WI38 (cell line): ENCODE measurements around the gene PYGB.
A peak's percentile ranks its signal among the peaks of the same experiment; 100 is the strongest.

Source experiments
- H3K4me3 ChIP-seq: 2 replicates; pipeline ENCODE4 v1.5.1; 2011; ENCODE audit warnings: low read depth, mild to moderate bottlenecking, control low read depth, low read length
- TF ChIP-seq, protein P1 (sequence below): IDR thresholded peaks from 2 replicates; pipeline ENCODE4 v1.5.1; 2012; ENCODE audit warnings: low read depth, mild to moderate bottlenecking, control low read depth, low read length

Gene PYGB

DNA sequence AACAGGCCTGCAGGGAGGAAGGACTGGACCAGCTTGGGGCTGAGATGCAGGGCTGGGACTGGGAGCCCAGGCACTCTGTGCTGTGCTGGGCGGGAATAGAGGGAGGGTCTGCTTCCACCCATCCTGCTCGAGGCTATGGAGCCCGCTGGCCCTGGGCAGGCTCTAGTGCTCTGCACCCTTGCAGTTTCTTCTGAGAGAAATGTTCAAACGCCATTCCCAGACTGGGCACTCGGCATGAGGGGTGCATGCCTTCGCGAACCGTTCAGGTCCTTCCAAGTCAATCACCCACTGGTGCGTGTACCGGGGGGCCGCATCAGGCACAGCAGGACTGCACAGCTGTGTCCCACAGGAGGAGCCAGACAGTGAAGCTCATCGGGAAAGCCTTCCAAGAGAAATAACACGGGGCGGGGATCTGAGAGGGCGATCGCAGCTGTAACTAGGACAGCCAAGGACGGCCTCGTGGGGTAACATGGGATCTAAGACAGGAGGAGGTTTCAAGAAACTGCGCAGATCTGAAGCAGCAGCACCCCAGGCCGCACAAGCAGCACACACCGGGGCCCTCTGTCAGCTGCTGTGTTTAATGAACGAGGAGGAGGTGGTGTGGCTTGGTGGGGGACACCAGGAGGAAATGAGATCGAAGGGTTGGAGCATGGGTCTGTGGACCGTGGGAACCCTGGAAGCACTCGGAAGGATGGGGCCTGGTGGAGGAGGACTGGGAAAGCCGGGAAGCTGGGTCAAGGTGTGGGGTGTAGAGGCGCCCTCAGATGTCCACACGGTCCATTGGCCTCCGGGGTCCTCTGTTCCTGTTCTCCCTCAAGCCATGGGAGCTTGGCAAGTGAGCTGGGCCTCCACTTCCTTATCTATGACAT, 26.1 kb upstream of the PYGB start:
- TF ChIP-seq, protein P1, sequence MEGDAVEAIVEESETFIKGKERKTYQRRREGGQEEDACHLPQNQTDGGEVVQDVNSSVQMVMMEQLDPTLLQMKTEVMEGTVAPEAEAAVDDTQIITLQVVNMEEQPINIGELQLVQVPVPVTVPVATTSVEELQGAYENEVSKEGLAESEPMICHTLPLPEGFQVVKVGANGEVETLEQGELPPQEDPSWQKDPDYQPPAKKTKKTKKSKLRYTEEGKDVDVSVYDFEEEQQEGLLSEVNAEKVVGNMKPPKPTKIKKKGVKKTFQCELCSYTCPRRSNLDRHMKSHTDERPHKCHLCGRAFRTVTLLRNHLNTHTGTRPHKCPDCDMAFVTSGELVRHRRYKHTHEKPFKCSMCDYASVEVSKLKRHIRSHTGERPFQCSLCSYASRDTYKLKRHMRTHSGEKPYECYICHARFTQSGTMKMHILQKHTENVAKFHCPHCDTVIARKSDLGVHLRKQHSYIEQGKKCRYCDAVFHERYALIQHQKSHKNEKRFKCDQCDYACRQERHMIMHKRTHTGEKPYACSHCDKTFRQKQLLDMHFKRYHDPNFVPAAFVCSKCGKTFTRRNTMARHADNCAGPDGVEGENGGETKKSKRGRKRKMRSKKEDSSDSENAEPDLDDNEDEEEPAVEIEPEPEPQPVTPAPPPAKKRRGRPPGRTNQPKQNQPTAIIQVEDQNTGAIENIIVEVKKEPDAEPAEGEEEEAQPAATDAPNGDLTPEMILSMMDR: no peak
- H3K4me3 ChIP-seq: no peak overlapping the region

DNA sequence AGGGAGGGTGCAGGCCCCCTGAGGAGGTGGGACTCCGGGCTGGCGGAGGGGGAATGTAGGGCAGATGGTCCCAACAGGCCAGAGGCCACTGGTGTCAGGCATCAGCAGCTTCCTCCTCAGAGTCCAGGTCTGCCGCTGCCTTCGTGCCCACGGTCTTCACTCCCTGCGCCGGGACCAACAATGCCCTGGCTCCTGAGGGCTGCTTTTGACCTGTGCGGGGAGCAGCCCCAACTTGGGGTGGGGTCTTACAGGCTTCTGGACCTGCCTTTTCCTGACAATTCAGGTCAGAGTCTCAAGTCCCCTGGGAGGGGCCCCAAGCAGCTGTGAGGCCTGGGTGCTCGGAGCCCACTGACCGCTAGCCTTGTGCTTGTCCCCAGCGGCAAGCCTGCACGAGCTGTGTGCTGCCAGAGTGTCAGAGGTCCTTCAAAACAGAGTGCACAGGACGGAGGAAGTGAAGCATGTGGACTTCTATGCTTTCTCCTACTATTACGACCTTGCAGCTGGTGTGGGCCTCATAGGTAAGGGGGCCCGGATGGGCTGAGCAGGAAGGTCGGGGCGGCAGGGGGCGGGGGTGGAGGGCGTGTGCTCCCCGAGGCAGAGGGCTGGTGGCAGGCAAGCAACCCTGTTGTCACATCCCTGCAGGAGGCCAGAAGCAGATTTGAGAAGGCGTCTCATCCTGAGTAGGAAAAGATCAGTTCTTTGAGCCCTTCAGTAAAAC, 25.3 kb upstream of the PYGB start:
- no peak overlapping the region for H3K4me3 ChIP-seq
- TF ChIP-seq, protein P1: no peak

DNA sequence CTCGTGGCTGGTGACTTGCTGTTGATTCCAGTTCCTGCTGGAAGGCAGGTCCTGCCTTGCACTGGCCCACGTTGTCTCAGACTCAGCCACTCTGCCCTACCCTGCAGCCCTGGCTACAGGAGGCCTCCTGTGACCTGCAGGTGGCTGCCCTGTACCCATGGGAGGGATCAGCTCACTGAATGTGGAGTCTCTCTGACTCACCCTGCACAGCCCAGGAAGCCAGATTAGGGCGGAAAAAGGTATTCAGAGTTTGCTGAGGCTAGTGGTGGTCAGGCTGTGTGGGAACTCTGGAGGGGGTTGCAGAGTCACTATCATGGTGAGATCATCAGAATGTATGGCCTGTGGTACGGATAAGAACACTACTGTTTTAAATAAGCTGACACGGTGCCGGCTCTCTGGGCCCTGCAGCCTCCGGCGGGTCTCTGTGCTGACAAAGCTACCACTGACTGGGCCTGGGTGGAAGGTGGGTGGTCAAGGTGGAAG, 24.7 kb upstream of the PYGB start:
- TF ChIP-seq, protein P1: 0 out of 2 replicates have a peak, but pooled peaks have one; percentile 8
- no peak overlapping the region for H3K4me3 ChIP-seq

DNA sequence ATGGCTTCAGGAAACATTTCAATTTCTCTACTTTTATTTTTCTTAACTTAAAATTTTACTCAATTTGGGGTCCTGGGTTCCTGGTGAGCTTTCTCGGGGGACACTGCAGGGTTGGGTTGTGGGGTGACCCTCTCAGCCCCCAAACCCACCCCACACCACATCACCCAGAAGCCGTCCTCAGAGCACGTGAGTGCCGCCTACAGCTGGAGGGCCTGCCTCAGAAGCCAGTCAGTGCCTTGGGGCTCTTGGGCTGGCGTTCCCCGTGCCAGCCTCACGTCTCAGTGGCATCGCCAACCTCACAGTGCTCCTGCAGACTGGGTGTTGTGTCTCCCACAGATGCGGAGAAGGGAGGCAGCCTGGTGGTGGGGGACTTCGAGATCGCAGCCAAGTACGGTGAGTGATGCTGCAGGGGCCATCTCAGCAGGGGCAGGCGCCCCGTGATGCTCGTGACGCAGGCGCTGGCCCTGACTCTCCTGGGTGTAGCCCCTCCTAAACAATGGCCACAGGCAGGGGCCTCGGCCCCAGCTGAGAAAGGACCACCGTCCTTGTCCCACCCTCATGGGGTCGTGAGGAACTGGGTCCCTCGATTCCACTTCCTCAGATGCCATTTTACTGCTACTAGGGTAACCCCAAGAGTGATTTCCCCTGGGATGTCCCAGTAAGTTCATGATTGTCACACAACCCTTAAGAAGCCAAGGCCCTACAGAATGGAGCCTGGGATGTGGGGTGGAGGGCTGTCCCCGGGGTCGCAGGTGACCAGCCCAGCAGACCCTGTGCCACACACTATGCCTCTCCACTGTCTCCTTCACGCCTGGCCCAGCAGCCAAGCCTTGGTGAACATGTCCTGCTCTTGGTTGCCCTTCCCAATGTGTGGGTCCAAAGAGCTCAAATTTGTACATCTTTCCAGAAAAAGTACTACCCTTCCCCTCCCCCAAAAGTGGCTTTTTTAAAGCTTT, 23.8 kb upstream of the PYGB start:
- TF ChIP-seq, protein P1: no peak
- H3K4me3 ChIP-seq: no peak overlapping the region

DNA sequence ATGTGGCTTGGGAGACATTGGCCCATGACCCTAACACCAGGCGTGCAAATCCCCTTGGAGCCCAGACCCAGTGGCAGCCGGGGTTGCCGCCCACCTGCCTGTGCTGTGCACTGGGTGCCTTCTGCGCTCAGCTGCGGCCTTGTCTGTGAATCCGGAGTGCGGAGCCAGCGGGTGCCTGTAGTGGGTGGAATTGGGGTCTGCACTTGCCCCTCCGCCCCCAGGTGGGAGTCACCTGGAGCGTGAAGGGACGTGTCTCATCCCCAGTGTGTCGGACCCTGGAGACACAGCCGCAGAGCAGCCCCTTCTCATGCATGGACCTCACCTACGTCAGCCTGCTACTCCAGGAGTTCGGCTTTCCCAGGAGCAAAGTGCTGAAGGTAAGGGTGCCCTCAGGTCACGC, 22.9 kb upstream of the PYGB start:
- no peak overlapping the region for H3K4me3 ChIP-seq
- TF ChIP-seq, protein P1: no peak

DNA sequence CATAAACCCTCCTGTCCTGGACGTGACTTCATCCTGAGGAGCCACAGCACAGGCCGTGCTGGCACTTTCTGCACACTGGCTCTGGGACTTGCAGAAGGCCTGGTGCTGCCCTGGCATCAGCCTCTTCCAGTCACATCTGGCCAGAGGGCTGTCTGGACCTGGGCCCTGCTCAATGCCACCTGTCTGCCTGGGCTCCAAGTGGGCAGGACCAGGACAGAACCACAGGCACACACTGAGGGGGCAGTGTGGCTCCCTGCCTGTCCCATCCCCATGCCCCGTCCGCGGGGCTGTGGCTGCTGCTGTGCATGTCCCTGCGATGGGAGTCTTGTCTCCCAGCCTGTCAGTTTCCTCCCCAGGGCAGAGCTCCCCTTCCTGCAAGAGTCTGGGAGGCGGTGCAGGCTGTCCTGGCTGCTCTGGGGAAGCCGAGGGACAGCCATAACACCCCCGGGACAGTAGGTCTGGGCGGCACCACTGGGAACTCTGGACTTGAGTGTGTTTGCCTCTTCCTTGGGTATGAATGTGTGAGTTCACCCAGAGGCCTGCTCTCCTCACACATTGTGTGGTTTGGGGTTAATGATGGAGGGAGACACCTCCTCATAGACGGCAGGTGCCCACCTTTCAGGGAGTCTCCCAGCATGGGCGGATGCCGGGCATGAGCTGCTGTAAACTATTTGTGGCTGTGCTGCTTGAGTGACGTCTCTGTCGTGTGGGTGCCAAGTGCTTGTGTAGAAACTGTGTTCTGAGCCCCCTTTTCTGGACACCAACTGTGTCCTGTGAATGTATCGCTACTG, 22.0 kb upstream of the PYGB start:
- TF ChIP-seq, protein P1: no peak
- H3K4me3 ChIP-seq: no peak overlapping the region
